D341Med (cell line): ENCODE data around the gene CAPRIN2.

Experiments used
- DNase-seq: peaks from one replicate; pipeline ENCODE4 v3.0.0; 2012; ENCODE audit warnings: low spot score

CAPRIN2 gene

GRCh38 chr12:30754750-30755394, at the start of gene CAPRIN2:
Gene CAPRIN2 (minus strand): TSS chr12:30754951. CDS start chr12:30753520, 1,431 bp downstream.
- peak; percentile 96 for DNase-seq

GRCh38 chr12:30797689-30798088, 42.9 kb upstream of the CAPRIN2 start:
- no peak for DNase-seq

GRCh38 chr12:30796891-30797371, 42.2 kb upstream of the CAPRIN2 start:
- DNase-seq = peak; percentile 43

- peak; percentile 62 for DNase-seq
Observed at GRCh38 chr12:30796313-30796780, 41.6 kb upstream of the CAPRIN2 start.

GRCh38 chr12:30795410-30796312, 40.9 kb upstream of the CAPRIN2 start:
- peak; percentile 42 for DNase-seq

GRCh38 chr12:30794591-30795409, 40.0 kb upstream of the CAPRIN2 start:
- no peak for DNase-seq

- DNase-seq = no peak
Observed at GRCh38 chr12:30794020-30794419, 39.3 kb upstream of the CAPRIN2 start.

GRCh38 chr12:30792648-30793499, 38.1 kb upstream of the CAPRIN2 start:
- no peak for DNase-seq

- DNase-seq = no peak
Observed at GRCh38 chr12:30792085-30792484, 37.3 kb upstream of the CAPRIN2 start.

- no peak for DNase-seq
Observed at GRCh38 chr12:30788754-30789153, 34.0 kb upstream of the CAPRIN2 start.

GRCh38 chr12:30785630-30786029, 30.9 kb upstream of the CAPRIN2 start:
- DNase-seq = no peak

GRCh38 chr12:30784508-30784907, 29.8 kb upstream of the CAPRIN2 start:
- DNase-seq = no peak

GRCh38 chr12:30783946-30784345, 29.2 kb upstream of the CAPRIN2 start:
- no peak for DNase-seq

- DNase-seq = no peak
Observed at GRCh38 chr12:30782316-30783173, 27.8 kb upstream of the CAPRIN2 start.

GRCh38 chr12:30779578-30779977, 24.8 kb upstream of the CAPRIN2 start:
- no peak for DNase-seq

- DNase-seq = no peak
Observed at GRCh38 chr12:30779178-30779577, 24.4 kb upstream of the CAPRIN2 start.

- no peak for DNase-seq
Observed at GRCh38 chr12:30774599-30774998, 19.8 kb upstream of the CAPRIN2 start.

GRCh38 chr12:30769802-30770201, 15.1 kb upstream of the CAPRIN2 start:
- DNase-seq = no peak

GRCh38 chr12:30764251-30764650, 9.5 kb upstream of the CAPRIN2 start:
- DNase-seq = no peak

- no peak for DNase-seq
Observed at GRCh38 chr12:30763053-30763452, 8.3 kb upstream of the CAPRIN2 start.
